Thoracic aorta (tissue), 2 donors: ENCODE results near the gene PFDN2. TPM values are rescaled to one million over a fixed set of nuclear protein-coding genes. Genes with fewer than 3 reads are reported as not detected.

Experiments used
- ATAC-seq: fragments of 150-250 bp; one replicate; pipeline ENCODE4 v1.8.0; 2017; ENCODE audit warnings: low read depth; ENCODE audit not compliant: insufficient number of reproducible peaks, low FRiP score
- DNase-seq: peaks from one replicate; pipeline ENCODE4 v3.0.0-alpha.2; 2020; ENCODE audit warnings: low spot score
- H3K27ac ChIP-seq, 2 donors: fragments of 200-600 bp; sonication (generic); 1 replicate in 1 of 2; 2 replicates in 1 of 2; pipeline ENCODE4 v1.5.1; 2016; ENCODE audit warnings: mild to moderate bottlenecking in 2 of 2, moderate library complexity in 2 of 2
- H3K27me3 ChIP-seq: fragments of 200-600 bp; sonication (generic); replicated peaks from 2 replicates; pipeline ENCODE4 v1.6.0; 2016; ENCODE audit warnings: mild to moderate bottlenecking; ENCODE audit not compliant: insufficient read depth
- H3K36me3 ChIP-seq: fragments of 200-600 bp; sonication (generic); one replicate; pipeline ENCODE4 v1.5.1; 2016
- H3K4me1 ChIP-seq, 2 donors: fragments of 200-600 bp; sonication (generic); 1 replicate in 1 of 2; 2 replicates in 1 of 2; pipeline versions ENCODE4 v1.5.1 to v1.6.0; 2016; ENCODE audit warnings: low read depth in 2 of 2, mild to moderate bottlenecking in 1 of 2; ENCODE audit not compliant: control insufficient read depth in 1 of 2
- H3K4me3 ChIP-seq: fragments of 200-600 bp; sonication (generic); 2 replicates; pipeline ENCODE4 v1.5.1; 2016; ENCODE audit warnings: mild to moderate bottlenecking
- H3K9me3 ChIP-seq: fragments of 200-600 bp; sonication (generic); 2 replicates; pipeline ENCODE4 v1.5.1; 2016
- total RNA-seq, 2 donors: library from RNA; depleted of rRNA; stranded (reverse); fragments of >200 nt; gene quantifications; one replicate each; pipeline versions ENCODE4 v1.1.0 to v1.2.3, GENCODE V29; 2016
- TF ChIP-seq, protein P1 (sequence below): fragments of 200-600 bp; sonication (generic); IDR thresholded peaks from one replicate; pipeline ENCODE4 v1.5.1; 2019; ENCODE audit warnings: antibody characterized with exemption

Gene PFDN2
- total RNA-seq, 2 donors from 2014 or later = 22.7 to 92.7 TPM

GRCh38 chr1:161059293-161059692 lies 58.5 kb downstream of the PFDN2 start:
- Histone ChIP-seq H3K36me3 (no peaks in the 10 kb centered on the region), H3K27me3 (no peaks in the 10 kb centered on the region), H3K4me3 (no peak overlapping the region), H3K27ac (no peak overlapping the region), H3K9me3 (no peaks in the 10 kb centered on the region), H3K4me1 (no peaks in the 10 kb centered on the region)
- ATAC-seq (no peak), DNase-seq (no peak)
- TF ChIP-seq, protein P1, sequence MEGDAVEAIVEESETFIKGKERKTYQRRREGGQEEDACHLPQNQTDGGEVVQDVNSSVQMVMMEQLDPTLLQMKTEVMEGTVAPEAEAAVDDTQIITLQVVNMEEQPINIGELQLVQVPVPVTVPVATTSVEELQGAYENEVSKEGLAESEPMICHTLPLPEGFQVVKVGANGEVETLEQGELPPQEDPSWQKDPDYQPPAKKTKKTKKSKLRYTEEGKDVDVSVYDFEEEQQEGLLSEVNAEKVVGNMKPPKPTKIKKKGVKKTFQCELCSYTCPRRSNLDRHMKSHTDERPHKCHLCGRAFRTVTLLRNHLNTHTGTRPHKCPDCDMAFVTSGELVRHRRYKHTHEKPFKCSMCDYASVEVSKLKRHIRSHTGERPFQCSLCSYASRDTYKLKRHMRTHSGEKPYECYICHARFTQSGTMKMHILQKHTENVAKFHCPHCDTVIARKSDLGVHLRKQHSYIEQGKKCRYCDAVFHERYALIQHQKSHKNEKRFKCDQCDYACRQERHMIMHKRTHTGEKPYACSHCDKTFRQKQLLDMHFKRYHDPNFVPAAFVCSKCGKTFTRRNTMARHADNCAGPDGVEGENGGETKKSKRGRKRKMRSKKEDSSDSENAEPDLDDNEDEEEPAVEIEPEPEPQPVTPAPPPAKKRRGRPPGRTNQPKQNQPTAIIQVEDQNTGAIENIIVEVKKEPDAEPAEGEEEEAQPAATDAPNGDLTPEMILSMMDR = no peak

DNA sequence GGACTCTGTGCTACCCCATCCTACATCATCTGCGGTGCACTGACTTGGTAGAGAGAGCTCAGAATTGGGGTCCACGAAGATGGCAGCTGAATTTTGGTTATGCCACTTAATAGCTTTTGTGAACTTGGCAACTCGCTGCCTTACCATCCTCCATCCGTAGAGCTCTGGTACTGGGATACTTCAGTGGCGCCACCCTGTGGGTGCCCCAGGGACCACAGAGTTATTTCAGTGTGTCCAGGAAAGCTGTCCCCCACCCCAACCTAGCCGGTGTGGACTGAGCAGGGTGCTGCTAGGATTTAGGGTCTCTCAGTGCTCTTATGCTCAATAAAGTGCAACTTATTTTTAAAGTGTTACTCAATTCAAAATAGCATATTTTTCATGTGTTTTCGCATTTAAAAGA lies 63.0 kb downstream of the PFDN2 start:
- Histone ChIP-seq H3K27ac (no peak overlapping the region), H3K4me1 (no peaks in the 10 kb centered on the region), H3K27me3 (no peaks in the 10 kb centered on the region), H3K4me3 (no peak overlapping the region), H3K36me3 (no peaks in the 10 kb centered on the region), H3K9me3 (no peaks in the 10 kb centered on the region)
- DNase-seq (no peak), ATAC-seq (no peak)
- TF ChIP-seq, protein P1 = no peak

GRCh38 chr1:161054232-161054631 lies 63.6 kb downstream of the PFDN2 start:
- DNase-seq = no peak
- H3K4me3 ChIP-seq = no peak overlapping the region
- H3K27ac ChIP-seq = no peak overlapping the region
- TF ChIP-seq, protein P1 = no peak
- H3K9me3 ChIP-seq = no peaks in the 10 kb centered on the region
- no peak for ATAC-seq
- H3K27me3 ChIP-seq = no peaks in the 10 kb centered on the region
- no peaks in the 10 kb centered on the region for H3K4me1 ChIP-seq
- no peaks in the 10 kb centered on the region for H3K36me3 ChIP-seq

DNA sequence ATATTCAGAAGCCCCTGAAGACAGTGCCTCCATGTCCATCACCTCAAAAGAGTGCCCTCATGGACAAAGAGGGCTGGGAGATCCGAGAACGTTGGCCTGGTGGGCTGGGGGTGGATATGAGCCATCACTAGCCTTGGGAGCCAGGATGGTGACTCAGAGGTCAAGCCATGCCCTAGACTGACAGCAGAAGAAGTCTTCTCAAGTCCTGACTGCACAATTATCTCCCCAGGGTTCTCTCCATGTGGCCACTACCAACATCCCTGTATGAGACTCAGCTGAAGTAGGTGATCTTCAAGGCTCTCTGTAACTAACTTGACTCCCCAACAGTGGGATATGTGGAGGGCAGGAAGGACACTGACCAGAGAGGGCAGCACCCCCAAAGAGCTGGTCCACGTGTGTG lies 64.9 kb downstream of the PFDN2 start:
- DNase-seq (no peak), ATAC-seq (no peak)
- no peaks in the 10 kb centered on the region for H3K9me3 ChIP-seq
- H3K27ac ChIP-seq = no peak overlapping the region
- no peaks in the 10 kb centered on the region for H3K4me1 ChIP-seq
- no peak overlapping the region for H3K4me3 ChIP-seq
- no peaks in the 10 kb centered on the region for H3K27me3 ChIP-seq
- no peaks in the 10 kb centered on the region for H3K36me3 ChIP-seq
- TF ChIP-seq, protein P1 = no peak

GRCh38 chr1:161051219-161051618 lies 66.6 kb downstream of the PFDN2 start:
- Histone ChIP-seq H3K9me3 (no peaks in the 10 kb centered on the region), H3K4me1 (no peaks in the 10 kb centered on the region), H3K4me3 (no peak overlapping the region), H3K36me3 (no peaks in the 10 kb centered on the region), H3K27me3 (no peaks in the 10 kb centered on the region), H3K27ac (no peak overlapping the region)
- ATAC-seq (no peak), DNase-seq (no peak)
- TF ChIP-seq, protein P1 = no peak

Other genes with a start within 250 kb of the PFDN2 start
- 10 to 100 TPM in 1 of 2 donors, under 1 TPM in 1; 0.56 to 51.7 TPM for gene ITLN1, start 232.9 kb downstream of the PFDN2 start, total RNA-seq
- 1 to 10 TPM in 1 of 2 donors, not detected in 1; 3.0 TPM for gene ITLN2, start 163.2 kb downstream of the PFDN2 start, total RNA-seq
- gene F11R, start 96.9 kb downstream of the PFDN2 start, total RNA-seq = 10 to 100 TPM; 19.1 to 20.7 TPM
- 10 to 100 TPM; 19.9 to 34.2 TPM for gene TSTD1, start 79.1 kb downstream of the PFDN2 start, total RNA-seq
- 10 to 100 TPM; 57.9 to 69.4 TPM for gene USF1, start 72.1 kb downstream of the PFDN2 start, total RNA-seq
- gene ARHGAP30, start 48.1 kb downstream of the PFDN2 start, total RNA-seq = 10 to 100 TPM; 16.4 to 16.9 TPM
- gene NECTIN4, start 28.5 kb downstream of the PFDN2 start, total RNA-seq = under 1 TPM in 1 of 2 donors, not detected in 1; 0.14 TPM
- gene KLHDC9, start 19.7 kb downstream of the PFDN2 start, total RNA-seq = 1 to 10 TPM; 7.9 to 8.6 TPM
- gene NIT1, start 68 bp upstream of the PFDN2 start, total RNA-seq = 10 to 100 TPM; 25.3 to 42.1 TPM
- 10 to 100 TPM; 30.7 to 34.3 TPM for gene DEDD, start 14.6 kb upstream of the PFDN2 start, total RNA-seq
- 10 to 100 TPM; 54.2 to 73.9 TPM for gene UFC1, start 35.9 kb upstream of the PFDN2 start, total RNA-seq
- gene USP21, start 41.5 kb upstream of the PFDN2 start, total RNA-seq = 10 to 100 TPM; 23.2 to 28.8 TPM
- gene PPOX, start 48.4 kb upstream of the PFDN2 start, total RNA-seq = 10 to 100 TPM; 18.2 to 33.6 TPM
- gene B4GALT3, start 59.5 kb upstream of the PFDN2 start, total RNA-seq = 100 to 1,000 TPM in 1 of 2 donors, 10 to 100 TPM in 1; 36.4 to 145 TPM
- gene ADAMTS4, start 81.0 kb upstream of the PFDN2 start, total RNA-seq = 100 to 1,000 TPM in 1 of 2 donors, 10 to 100 TPM in 1; 15.0 to 171 TPM
- gene NDUFS2, start 84.3 kb upstream of the PFDN2 start, total RNA-seq = 10 to 100 TPM; 61.5 to 63.5 TPM
- 100 to 1,000 TPM in 1 of 2 donors, 10 to 100 TPM in 1; 82.9 to 101 TPM for gene FCER1G, start 97.3 kb upstream of the PFDN2 start, total RNA-seq
- not detected for gene APOA2, start 105.6 kb upstream of the PFDN2 start, total RNA-seq
- 10 to 100 TPM; 12.8 to 13.4 TPM for gene TOMM40L, start 108.0 kb upstream of the PFDN2 start, total RNA-seq
- gene NR1I3, start 120.2 kb upstream of the PFDN2 start, total RNA-seq = not detected
- 1 to 10 TPM in 1 of 2 donors, under 1 TPM in 1; 0.68 to 1.8 TPM for gene PCP4L1, start 140.7 kb upstream of the PFDN2 start, total RNA-seq
- 1 to 10 TPM; 2.7 to 2.8 TPM for gene MPZ, start 191.9 kb upstream of the PFDN2 start, total RNA-seq
- 10 to 100 TPM; 38.9 to 95.7 TPM for gene SDHC, start 196.3 kb upstream of the PFDN2 start, total RNA-seq
- gene CFAP126, start 249.8 kb upstream of the PFDN2 start, total RNA-seq = not detected